HG03066 (cell line): ENCODE measurements around the gene AGER.
"Not testable (repeated sequence)": the region's sequence is repeated elsewhere in the genome, so short reads cannot be mapped to it uniquely, and the experiment has no call there.

ENCODE experiments used
- ATAC-seq: cut with Tn5 transposase; IDR thresholded peaks from one replicate; pipeline ENCODE4 v1.9.1; 2021; ENCODE audit warnings: low read depth; ENCODE audit not compliant: unreplicated experiment

AGER gene

GRCh38 chr6:32184084-32184640 lies at the start of gene AGER:
Gene AGER, minus strand, starts transcription at chr6:32184253. Its CDS starts 31 bp downstream, at chr6:32184222.
- ATAC-seq = no peak

GRCh38 chr6:32226434-32226833 lies 42.4 kb upstream of the AGER start:
- ATAC-seq = no peak

- no peak for ATAC-seq
Measured at GRCh38 chr6:32224696-32225095, 40.6 kb upstream of the AGER start.

- ATAC-seq = no peak
Measured at GRCh38 chr6:32223258-32224235, 39.5 kb upstream of the AGER start, which contains the start of gene NOTCH4. Gene NOTCH4, minus strand, starts transcription at chr6:32224067. Its CDS starts 139 bp downstream, at chr6:32223928.

- no peak for ATAC-seq
Measured at GRCh38 chr6:32222333-32223230, 38.5 kb upstream of the AGER start.

GRCh38 chr6:32220021-32220420 lies 36.0 kb upstream of the AGER start:
- ATAC-seq = no peak

- ATAC-seq = no peak
Measured at GRCh38 chr6:32218167-32218566, 34.1 kb upstream of the AGER start.

GRCh38 chr6:32216998-32217397 lies 32.9 kb upstream of the AGER start:
- ATAC-seq = no peak

GRCh38 chr6:32216285-32216684 lies 32.2 kb upstream of the AGER start:
- no peak for ATAC-seq

- ATAC-seq = no peak
Measured at GRCh38 chr6:32215617-32216016, 31.6 kb upstream of the AGER start.

GRCh38 chr6:32214126-32214525 lies 30.1 kb upstream of the AGER start:
- ATAC-seq = no peak

GRCh38 chr6:32213649-32214048 lies 29.6 kb upstream of the AGER start:
- no peak for ATAC-seq

GRCh38 chr6:32212076-32212760 lies 28.2 kb upstream of the AGER start:
- no peak for ATAC-seq

GRCh38 chr6:32211432-32211831 lies 27.4 kb upstream of the AGER start:
- not testable (repeated sequence) for ATAC-seq

GRCh38 chr6:32210191-32210601 lies 26.1 kb upstream of the AGER start:
- ATAC-seq = no peak

- ATAC-seq = no peak
Measured at GRCh38 chr6:32208996-32209395, 24.9 kb upstream of the AGER start.

GRCh38 chr6:32204268-32204715 lies 20.2 kb upstream of the AGER start:
- ATAC-seq = no peak

- no peak for ATAC-seq
Measured at GRCh38 chr6:32203426-32204267, 19.6 kb upstream of the AGER start.

GRCh38 chr6:32202186-32202585 lies 18.1 kb upstream of the AGER start:
- no peak for ATAC-seq
